ENCODE data around the gene SRPX.

SRPX gene

DNA sequence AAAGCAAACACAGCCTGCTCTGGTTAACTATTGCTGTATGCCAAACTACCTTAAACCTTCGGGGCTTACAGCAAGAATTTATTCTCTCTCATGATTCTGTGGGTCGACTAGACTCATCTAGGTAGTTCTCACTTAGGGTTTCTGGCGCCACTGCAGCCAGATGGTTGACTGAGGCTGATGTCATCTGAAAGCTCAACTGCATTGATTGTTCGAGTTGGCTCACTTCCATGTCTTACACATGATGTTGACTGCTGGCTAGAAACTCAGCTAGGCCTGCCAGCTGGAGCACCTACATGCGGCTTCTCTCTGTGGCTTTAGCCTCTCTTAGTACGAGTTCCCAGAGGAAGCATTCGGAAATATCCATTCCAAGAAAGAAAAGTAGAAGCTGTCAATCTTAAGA, 103.2 kb downstream of the SRPX start:
- Histone ChIP-seq H3K9me3 (ENCODE audit: severe bottlenecking) (no peaks in the 10 kb centered on the region), H3K4me3 (ENCODE audit: severe bottlenecking) (no peak overlapping the region), H3K36me3 (ENCODE audit: low read depth) (no peaks in the 10 kb centered on the region), H3K4me1 (ENCODE audit: insufficient read depth, poor library complexity, severe bottlenecking) (no peaks in the 10 kb centered on the region), H3K27ac (ENCODE audit: poor library complexity, severe bottlenecking) (no peak overlapping the region), H3K27me3 (ENCODE audit: insufficient read depth, poor library complexity, severe bottlenecking) (no peaks in the 10 kb centered on the region)
- ATAC-seq (ENCODE audit: low read depth) (no peak), DNase-seq (ENCODE audit: low spot score) (no peak)
- TF ChIP-seq, protein P1, sequence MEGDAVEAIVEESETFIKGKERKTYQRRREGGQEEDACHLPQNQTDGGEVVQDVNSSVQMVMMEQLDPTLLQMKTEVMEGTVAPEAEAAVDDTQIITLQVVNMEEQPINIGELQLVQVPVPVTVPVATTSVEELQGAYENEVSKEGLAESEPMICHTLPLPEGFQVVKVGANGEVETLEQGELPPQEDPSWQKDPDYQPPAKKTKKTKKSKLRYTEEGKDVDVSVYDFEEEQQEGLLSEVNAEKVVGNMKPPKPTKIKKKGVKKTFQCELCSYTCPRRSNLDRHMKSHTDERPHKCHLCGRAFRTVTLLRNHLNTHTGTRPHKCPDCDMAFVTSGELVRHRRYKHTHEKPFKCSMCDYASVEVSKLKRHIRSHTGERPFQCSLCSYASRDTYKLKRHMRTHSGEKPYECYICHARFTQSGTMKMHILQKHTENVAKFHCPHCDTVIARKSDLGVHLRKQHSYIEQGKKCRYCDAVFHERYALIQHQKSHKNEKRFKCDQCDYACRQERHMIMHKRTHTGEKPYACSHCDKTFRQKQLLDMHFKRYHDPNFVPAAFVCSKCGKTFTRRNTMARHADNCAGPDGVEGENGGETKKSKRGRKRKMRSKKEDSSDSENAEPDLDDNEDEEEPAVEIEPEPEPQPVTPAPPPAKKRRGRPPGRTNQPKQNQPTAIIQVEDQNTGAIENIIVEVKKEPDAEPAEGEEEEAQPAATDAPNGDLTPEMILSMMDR (IDR thresholded peaks at IDR 0.05; ENCODE audit: poor library complexity, severe bottlenecking), result no peak

DNA sequence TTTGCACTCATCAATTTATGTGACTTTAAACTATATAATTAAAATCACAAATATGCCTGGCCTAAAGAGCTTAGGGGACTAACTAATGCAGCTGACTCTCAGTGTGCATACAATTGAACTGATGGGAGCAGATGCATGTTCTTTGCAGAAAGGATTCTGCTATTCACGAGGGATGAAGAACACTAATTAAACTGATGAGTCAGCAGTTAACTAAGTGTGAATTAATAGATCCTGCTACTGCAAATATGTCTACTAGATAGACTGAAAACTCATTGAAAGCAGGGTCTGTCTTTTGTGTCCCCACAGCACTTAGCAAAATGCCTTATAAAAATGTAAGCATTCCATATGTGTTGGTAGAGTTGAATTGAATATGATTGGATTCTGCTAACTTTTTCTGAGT, 104.0 kb downstream of the SRPX start:
- H3K4me3 ChIP-seq (ENCODE audit: severe bottlenecking), result no peak overlapping the region
- no peaks in the 10 kb centered on the region for H3K9me3 ChIP-seq (ENCODE audit: severe bottlenecking)
- ATAC-seq (ENCODE audit: low read depth), result no peak
- no peak for DNase-seq (ENCODE audit: low spot score)
- TF ChIP-seq, protein P1 (IDR thresholded peaks at IDR 0.05; ENCODE audit: poor library complexity, severe bottlenecking), result no peak
- H3K4me1 ChIP-seq (ENCODE audit: insufficient read depth, poor library complexity, severe bottlenecking), result no peaks in the 10 kb centered on the region
- no peaks in the 10 kb centered on the region for H3K36me3 ChIP-seq (ENCODE audit: low read depth)
- no peak overlapping the region for H3K27ac ChIP-seq (ENCODE audit: poor library complexity, severe bottlenecking)
- no peaks in the 10 kb centered on the region for H3K27me3 ChIP-seq (ENCODE audit: insufficient read depth, poor library complexity, severe bottlenecking)

DNA sequence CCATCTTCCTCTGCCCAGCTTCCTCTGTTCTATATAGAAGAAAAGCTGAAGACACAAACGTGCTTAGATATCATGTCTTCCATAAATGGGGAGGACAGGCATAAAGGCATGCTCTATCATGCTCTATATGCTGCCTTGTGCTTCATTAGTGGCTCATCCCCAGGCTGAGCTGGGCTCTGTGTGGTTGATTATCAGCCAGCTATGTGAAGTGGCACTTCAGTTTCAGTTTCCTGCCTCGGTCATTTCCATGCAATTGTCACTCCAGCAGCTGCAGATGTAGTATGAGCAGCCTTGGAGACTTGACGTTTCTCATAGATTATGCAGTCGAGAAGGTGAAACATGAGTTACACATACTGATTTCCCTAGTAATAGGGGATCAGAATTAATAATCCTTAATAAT, 108.1 kb downstream of the SRPX start:
- no peaks in the 10 kb centered on the region for H3K4me1 ChIP-seq (ENCODE audit: insufficient read depth, poor library complexity, severe bottlenecking)
- H3K4me3 ChIP-seq (ENCODE audit: severe bottlenecking), result no peak overlapping the region
- no peak for ATAC-seq (ENCODE audit: low read depth)
- no peak overlapping the region for H3K27ac ChIP-seq (ENCODE audit: poor library complexity, severe bottlenecking)
- H3K27me3 ChIP-seq (ENCODE audit: insufficient read depth, poor library complexity, severe bottlenecking), result no peaks in the 10 kb centered on the region
- DNase-seq (ENCODE audit: low spot score), result no peak
- no peaks in the 10 kb centered on the region for H3K36me3 ChIP-seq (ENCODE audit: low read depth)
- no peaks in the 10 kb centered on the region for H3K9me3 ChIP-seq (ENCODE audit: severe bottlenecking)
- TF ChIP-seq, protein P1 (IDR thresholded peaks at IDR 0.05; ENCODE audit: poor library complexity, severe bottlenecking), result no peak

DNA sequence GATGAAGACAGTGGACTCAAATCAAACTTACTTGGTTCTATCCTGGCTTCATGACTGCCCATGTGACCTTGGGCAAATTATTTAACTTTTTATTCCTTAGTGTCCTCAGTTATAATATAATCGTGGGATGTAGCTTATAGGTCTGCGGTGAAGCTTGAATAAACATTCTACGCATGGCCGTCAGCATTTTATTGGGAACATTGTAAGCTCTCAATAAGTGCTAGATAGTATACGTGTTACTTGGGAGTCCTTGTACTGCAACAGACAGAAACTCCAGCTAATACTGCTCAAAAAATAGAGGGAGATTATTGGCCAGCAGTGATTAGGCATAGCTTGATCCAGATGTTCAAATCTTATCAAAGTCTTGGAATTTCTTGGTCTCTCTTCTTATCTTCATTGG, 109.5 kb downstream of the SRPX start:
- Histone ChIP-seq H3K4me1 (ENCODE audit: insufficient read depth, poor library complexity, severe bottlenecking) (no peaks in the 10 kb centered on the region), H3K4me3 (ENCODE audit: severe bottlenecking) (no peak overlapping the region), H3K36me3 (ENCODE audit: low read depth) (no peaks in the 10 kb centered on the region), H3K9me3 (ENCODE audit: severe bottlenecking) (no peaks in the 10 kb centered on the region), H3K27me3 (ENCODE audit: insufficient read depth, poor library complexity, severe bottlenecking) (no peaks in the 10 kb centered on the region), H3K27ac (ENCODE audit: poor library complexity, severe bottlenecking) (no peak overlapping the region)
- no peak for DNase-seq (ENCODE audit: low spot score)
- ATAC-seq (ENCODE audit: low read depth), result no peak
- TF ChIP-seq, protein P1 (IDR thresholded peaks at IDR 0.05; ENCODE audit: poor library complexity, severe bottlenecking), result no peak

DNA sequence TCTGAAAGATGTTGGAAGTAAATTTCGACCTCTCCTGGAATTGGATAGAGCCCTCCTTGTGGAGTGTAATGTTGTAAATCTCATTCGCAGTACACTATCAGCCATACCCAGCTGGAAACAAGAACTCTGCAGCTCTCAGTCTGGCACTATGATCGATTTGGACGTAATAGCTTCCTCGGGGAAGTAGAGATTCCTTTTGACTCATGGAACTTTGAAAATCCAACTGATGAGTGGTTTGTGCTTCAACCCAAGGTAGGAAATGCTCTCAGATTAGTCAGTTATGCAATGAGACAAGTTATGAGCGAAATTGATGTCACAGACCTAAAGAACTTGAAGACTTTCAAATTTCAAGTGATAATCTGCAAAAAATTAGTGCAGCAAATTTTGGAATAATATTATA, 110.4 kb downstream of the SRPX start:
- H3K27me3 ChIP-seq (ENCODE audit: insufficient read depth, poor library complexity, severe bottlenecking), result no peaks in the 10 kb centered on the region
- ATAC-seq (ENCODE audit: low read depth) (no peak), DNase-seq (ENCODE audit: low spot score) (no peak)
- no peaks in the 10 kb centered on the region for H3K4me1 ChIP-seq (ENCODE audit: insufficient read depth, poor library complexity, severe bottlenecking)
- no peaks in the 10 kb centered on the region for H3K36me3 ChIP-seq (ENCODE audit: low read depth)
- TF ChIP-seq, protein P1 (IDR thresholded peaks at IDR 0.05; ENCODE audit: poor library complexity, severe bottlenecking), result no peak
- no peaks in the 10 kb centered on the region for H3K9me3 ChIP-seq (ENCODE audit: severe bottlenecking)
- H3K4me3 ChIP-seq (ENCODE audit: severe bottlenecking), result no peak overlapping the region
- no peak overlapping the region for H3K27ac ChIP-seq (ENCODE audit: poor library complexity, severe bottlenecking)
